GM12873 (cell line): ENCODE measurements around the gene OSBPL1A.
A peak's percentile ranks its signal among the peaks of the same experiment; 100 is the strongest.

Source experiments
- CTCF ChIP-seq: IDR thresholded peaks from 2 replicates; pipeline ENCODE4 v1.5.1; 2012; ENCODE audit warnings: low read depth, mild to moderate bottlenecking, moderate library complexity, low read length, control low read depth; ENCODE audit not compliant: insufficient read depth; ENCODE audit errors: missing control alignments

OSBPL1A gene

GRCh38 chr18:24185805-24186204, 211.8 kb downstream of the OSBPL1A start:
- TF ChIP-seq CTCF, result no peak

GRCh38 chr18:24181806-24182205, 215.8 kb downstream of the OSBPL1A start:
- no peak for TF ChIP-seq CTCF

GRCh38 chr18:24180048-24180447, 217.6 kb downstream of the OSBPL1A start:
- no peak for TF ChIP-seq CTCF

GRCh38 chr18:24177499-24178133, 220.0 kb downstream of the OSBPL1A start:
- TF ChIP-seq CTCF, result no peak

- TF ChIP-seq CTCF, result peak; percentile 91
Measured at GRCh38 chr18:24176727-24177416, 220.8 kb downstream of the OSBPL1A start.

- no peak for TF ChIP-seq CTCF
Measured at GRCh38 chr18:24173997-24174396, 223.6 kb downstream of the OSBPL1A start.

GRCh38 chr18:24170360-24170759, 227.3 kb downstream of the OSBPL1A start:
- no peak for TF ChIP-seq CTCF
